HEK293 (cell line): ENCODE data around the gene PCNX3.

Source experiments
- CTCF ChIP-seq: fragments of 450-650 bp; formaldehyde crosslinking; IDR thresholded peaks from 2 replicates; pipeline ENCODE4 v1.5.1; 2016; ENCODE audit warnings: missing biosample characterization, missing genetic modification characterization
- KLF9 ChIP-seq: fragments of 450-650 bp; formaldehyde crosslinking; IDR thresholded peaks from 2 replicates; pipeline ENCODE4 v1.5.1; 2016; ENCODE audit warnings: missing biosample characterization, missing genetic modification characterization, low read depth
- ZNF423 ChIP-seq: fragments of 450-650 bp; formaldehyde crosslinking; IDR thresholded peaks from 2 replicates; pipeline ENCODE4 v1.5.1; 2016; ENCODE audit warnings: missing biosample characterization, missing genetic modification characterization
- ZNF768 ChIP-seq: fragments of 450-650 bp; formaldehyde crosslinking; IDR thresholded peaks from 2 replicates; pipeline ENCODE4 v1.5.1; 2018; ENCODE audit warnings: missing biosample characterization, mild to moderate bottlenecking, missing genetic modification characterization

GRCh38 chr11:65620666-65621065 lies 5.1 kb downstream of the PCNX3 start:
- TF ChIP-seq CTCF (tag by site-specific recombination) (no peak), KLF9 (tag by site-specific recombination) (no peak), ZNF768 (tag by site-specific recombination) (no peak), ZNF423 (tag by site-specific recombination) (no peak)
